HG02943 (cell line): ENCODE data around the gene ZNRF1.
A peak's percentile ranks its signal among the peaks of the same experiment; 100 is the strongest.
"Not testable (repeated sequence)": the region's sequence is repeated elsewhere in the genome, so short reads cannot be mapped to it uniquely, and the experiment has no call there.

Experiments
- ATAC-seq: cut with Tn5 transposase; IDR thresholded peaks from one replicate; pipeline ENCODE4 v1.9.1; 2021; ENCODE audit warnings: mild to moderate bottlenecking, low read depth, moderate library complexity; ENCODE audit not compliant: unreplicated experiment

The ZNRF1 gene

DNA sequence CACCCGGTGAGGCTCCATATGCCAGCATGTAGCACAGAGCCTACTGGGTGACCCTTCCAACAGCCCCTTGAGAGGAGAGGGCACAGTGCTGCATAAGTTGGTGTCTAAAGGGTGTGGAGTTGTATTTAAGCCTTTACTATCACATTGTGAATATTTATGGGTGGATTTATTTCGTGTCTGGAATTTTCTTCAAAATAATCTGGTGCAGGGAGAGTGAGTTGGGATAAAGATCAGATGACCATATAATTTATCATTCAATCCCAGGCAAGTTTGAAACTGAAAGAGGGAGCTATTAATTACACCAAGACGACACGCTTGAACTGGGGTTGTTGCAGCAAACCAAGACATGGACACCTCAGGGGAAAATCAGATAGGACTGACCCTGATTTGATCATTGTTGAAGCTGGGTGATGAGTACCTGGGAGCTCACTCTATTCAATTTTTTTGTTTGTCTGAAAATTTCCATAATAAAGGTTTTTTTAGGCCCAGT, 75.5 kb downstream of the ZNRF1 start:
- no peak for ATAC-seq

- peak; percentile 97 for ATAC-seq
Measured at GRCh38 chr16:75074920-75075687, 76.3 kb downstream of the ZNRF1 start.

DNA sequence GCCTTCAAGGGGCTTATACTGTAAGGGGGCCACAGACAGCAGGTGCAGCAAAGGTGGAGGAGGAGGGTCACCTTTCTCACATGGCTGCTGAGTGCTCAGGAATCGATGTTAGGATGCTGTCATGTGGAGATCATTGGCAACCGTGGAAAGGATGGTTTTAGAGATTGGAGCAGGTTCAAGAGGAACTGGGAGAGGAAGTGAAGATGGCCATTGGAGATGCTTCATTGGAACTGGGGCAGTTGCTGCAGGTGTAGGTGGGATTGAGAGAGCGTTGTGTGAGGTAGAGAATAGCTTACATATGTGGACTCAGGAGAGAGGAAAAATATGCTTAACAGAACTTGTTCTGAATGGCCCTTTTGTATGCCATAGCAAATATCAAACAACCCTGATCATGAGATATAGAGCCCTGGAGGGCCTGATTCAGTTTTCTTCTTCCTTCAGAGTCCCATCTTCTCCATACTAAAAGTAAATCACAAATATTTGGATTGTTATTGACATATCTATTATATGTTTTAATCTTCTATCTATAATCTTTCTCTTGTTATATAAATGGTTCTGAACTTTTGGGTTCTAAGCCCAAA, 77.0 kb downstream of the ZNRF1 start:
- ATAC-seq = no peak

DNA sequence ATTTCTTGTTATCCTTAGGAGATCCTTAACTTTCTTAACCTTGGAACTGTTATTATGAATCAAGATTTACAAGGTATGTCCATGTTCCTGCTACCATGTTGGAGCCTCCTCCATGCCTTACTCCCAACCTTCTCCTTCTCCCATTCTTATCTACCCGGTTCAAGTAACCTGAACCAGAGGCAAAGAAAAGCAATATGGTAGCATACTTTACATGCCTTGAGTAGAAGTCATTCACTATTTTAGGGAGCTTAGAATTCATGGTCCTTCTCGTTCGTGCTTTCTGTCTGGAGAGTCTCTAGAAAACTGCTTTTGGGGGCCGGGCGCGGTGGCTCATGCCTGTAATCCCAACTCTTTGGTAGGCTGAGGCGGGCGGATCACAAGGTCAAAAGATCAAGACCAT, 80.1 kb downstream of the ZNRF1 start:
- ATAC-seq = no peak

GRCh38 chr16:75079346-75079926, 80.6 kb downstream of the ZNRF1 start:
- ATAC-seq = no peak

DNA sequence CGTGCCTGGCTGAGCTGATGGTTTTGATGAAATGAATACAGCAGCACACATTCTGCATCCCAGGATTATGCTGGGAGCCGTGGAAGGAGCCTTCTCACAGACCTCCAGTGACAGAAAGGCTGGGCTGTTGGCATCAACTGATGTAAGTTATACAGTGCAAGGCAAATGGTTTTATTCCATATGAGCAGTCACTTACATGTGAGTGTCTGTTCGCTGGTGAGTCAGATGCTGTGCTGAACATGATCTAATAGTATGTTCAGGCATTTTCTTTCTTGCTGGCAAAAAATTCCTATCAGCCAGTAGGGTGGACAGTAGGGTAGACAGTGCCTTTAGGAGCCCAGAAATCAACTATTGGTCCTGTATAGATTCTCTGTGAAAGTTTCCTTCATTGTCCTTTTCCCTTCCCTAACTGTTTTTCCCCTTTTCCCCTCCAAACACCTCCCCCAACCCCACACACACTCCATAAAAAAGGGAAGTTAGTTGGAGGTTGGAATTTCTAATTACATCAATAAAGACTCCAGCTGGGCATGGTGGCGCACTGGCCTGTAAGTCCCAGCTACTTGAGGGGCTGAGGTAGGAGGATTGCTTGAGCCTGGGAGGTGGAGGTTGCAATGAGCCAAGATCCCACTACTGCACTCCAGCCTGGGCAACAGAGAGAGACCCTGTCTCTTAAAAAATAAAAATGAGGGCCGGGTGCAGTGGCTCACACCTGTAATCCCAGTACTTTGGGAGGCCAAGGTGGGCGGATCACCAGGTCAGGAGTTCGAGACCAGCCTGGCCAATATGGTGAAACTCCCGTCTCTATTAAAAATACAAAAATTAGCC, 81.6 kb downstream of the ZNRF1 start:
- no peak for ATAC-seq

- no peak for ATAC-seq
Measured at GRCh38 chr16:75081179-75081859, 82.5 kb downstream of the ZNRF1 start.

- ATAC-seq = no peak
Measured at GRCh38 chr16:75083813-75084212, 85.0 kb downstream of the ZNRF1 start.

GRCh38 chr16:75085556-75085955, 86.7 kb downstream of the ZNRF1 start:
- ATAC-seq = no peak

DNA sequence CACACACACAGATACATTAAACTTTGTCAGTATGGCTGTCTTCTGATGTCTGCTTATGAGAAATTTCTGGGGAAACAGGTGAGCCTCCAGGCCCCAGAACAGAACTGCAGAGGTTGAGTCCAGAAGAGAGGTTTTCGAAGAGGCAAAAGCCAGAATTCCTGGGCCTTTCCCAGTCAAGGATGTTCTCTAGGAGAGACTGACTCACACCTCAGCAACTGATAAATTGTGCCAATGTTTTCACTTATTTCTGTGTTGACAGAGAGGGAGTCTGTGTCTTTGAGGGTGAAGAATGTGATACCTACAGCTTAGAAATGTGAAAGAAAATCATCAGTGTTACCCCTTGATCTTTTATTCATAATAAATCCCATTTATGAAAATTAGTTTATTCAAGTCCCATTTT, 87.5 kb downstream of the ZNRF1 start:
- ATAC-seq = no peak

DNA sequence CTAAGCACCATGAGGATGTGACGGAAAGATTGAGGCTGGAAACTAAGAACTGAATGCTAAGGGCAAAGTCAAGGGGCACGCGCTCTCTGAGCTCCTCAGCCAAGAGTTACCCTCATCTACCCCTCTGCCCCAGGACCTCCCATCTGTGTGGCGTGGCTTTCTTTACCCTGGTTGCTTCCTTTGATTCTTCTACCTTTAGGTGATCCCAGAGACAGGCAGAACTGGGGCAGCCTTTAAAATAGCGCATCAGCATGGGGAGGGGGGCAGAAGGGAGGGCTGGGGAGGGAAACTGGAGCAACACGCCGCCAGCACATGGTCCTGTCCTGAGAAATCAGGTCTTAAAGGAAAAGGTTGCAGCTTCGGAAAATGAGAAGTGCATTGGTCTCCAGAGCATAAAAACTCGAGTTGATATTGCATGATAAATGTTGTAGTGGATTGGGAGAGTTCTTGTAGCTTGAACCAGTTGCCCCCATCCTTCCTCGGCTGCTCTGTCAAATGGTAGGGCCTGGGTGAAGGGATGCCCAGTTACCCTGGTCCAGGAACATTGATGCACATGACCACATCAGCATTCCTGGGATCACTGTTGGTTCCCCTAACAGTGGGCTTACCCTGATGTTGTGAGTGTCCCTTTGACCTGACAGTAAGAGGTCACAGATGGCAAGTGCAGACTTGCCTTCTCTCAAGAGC, 88.0 kb downstream of the ZNRF1 start:
- no peak for ATAC-seq

- ATAC-seq = no peak
Measured at GRCh38 chr16:75087375-75087979, 88.7 kb downstream of the ZNRF1 start.

GRCh38 chr16:75088216-75088615, 89.4 kb downstream of the ZNRF1 start:
- ATAC-seq = no peak

DNA sequence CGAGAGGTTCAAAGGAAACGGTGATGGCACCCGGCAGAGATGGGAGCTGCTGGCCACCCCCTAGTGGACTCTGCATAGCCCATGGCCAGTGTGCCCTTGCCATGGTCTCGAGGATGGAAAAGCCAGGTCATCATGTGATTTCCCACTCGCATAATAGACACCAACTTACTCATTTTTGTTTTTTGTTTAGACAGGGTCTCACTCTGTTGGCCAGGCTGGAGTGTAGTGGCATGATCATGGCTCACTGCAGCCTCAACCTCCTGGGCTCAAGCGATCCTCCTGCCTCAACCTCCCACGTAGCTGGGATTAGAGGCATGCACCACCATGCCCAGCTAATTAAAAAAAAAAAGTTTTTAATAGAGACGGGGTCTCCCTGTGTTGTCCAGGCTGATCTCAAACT, 90.1 kb downstream of the ZNRF1 start:
- no peak for ATAC-seq

GRCh38 chr16:75089486-75090202, 90.8 kb downstream of the ZNRF1 start:
- no peak for ATAC-seq

GRCh38 chr16:75090899-75091298, 92.1 kb downstream of the ZNRF1 start:
- not testable (repeated sequence) for ATAC-seq

DNA sequence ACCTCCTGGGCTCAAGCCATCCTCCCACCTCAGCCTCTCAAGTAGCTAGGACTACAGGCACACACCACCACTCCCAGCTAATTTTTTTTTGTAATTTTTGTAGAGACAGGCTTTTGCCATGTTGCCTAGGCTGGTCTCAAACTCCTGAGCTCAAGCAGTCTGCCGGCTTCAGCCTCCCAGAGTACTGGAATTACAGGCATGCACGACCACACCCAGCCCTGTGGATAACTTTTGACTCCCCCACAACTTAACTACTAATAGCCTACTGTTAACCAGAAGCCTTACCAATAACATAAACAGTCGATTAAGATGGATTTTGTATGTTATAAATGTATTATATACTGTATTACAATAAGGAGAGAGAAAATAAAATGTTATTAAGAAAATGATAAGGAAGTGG, 92.8 kb downstream of the ZNRF1 start:
- ATAC-seq = not testable (repeated sequence)

- no peak for ATAC-seq
Measured at GRCh38 chr16:75092777-75093176, 94.0 kb downstream of the ZNRF1 start.
